Measurements from ENCODE around the gene SLC17A2. TPM values are rescaled to one million over a fixed set of nuclear protein-coding genes. Genes with fewer than 3 reads are reported as not detected.

The SLC17A2 gene
- total and polyA plus RNA-seq, 2 experiments from 2014 or later = not detected

DNA sequence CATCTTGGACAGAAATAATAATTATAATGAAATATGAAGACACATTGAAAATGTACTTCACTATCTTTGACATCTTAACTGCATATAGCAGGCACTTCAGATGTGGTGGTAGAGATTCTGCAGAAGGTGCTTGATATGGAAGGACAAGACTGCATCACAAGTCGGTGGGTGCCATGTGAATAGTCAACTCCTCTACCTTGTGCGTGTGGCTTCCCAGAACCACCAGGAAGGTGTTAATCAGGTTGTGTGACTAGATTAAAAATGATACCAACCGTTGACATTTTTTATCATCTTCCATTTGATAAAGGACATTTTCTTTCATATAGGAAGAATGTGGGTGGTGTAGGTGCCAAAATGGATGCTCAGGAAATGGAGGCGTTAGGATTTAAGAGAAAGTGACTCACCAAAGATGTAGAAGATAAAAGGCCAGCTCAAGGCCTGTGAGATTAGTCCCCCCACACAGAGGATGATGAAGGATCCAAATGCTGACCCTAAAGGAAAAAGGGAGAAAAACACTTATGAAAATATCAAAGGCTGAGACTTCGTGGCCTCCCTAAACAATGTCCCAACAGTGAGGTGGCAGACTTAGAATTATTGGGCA, 12.3 kb downstream of the SLC17A2 start:
- H3K9me2 ChIP-seq (ENCODE audit: insufficient read depth) = 0 out of 2 replicates have a peak, but pooled peaks cover 4% of the 10 kb centered on the region
- no peaks in the 10 kb centered on the region for H3K27me3 ChIP-seq (ENCODE audit: insufficient read depth)
- H3K79me2 ChIP-seq (replicated peaks; ENCODE audit: insufficient read depth) = no peaks in the 10 kb centered on the region
- H3K4me1 Mint-ChIP-seq = no peaks in the 10 kb centered on the region
- H3K4me3 ChIP-seq = no peak overlapping the region
- no peak overlapping the region for H3K27ac Mint-ChIP-seq
- H2AFZ ChIP-seq = no peak overlapping the region
- no peaks in the 10 kb centered on the region for H3K9me3 Mint-ChIP-seq
- ATAC-seq (no peak), DNase-seq (ENCODE audit: low spot score) (no peak)
- H3K27me3 Mint-ChIP-seq (ENCODE audit: insufficient read depth, low read depth, poor library complexity) = no peaks in the 10 kb centered on the region
- no peak overlapping the region for H3K4me2 ChIP-seq
- no peak overlapping the region for H3K4me3 Mint-ChIP-seq
- H3K36me3 ChIP-seq (ENCODE audit: insufficient read depth) = no peaks in the 10 kb centered on the region
- no peaks in the 10 kb centered on the region for H3F3A ChIP-seq (replicated peaks; ENCODE audit: low read depth)
- TF ChIP-seq, protein P1, sequence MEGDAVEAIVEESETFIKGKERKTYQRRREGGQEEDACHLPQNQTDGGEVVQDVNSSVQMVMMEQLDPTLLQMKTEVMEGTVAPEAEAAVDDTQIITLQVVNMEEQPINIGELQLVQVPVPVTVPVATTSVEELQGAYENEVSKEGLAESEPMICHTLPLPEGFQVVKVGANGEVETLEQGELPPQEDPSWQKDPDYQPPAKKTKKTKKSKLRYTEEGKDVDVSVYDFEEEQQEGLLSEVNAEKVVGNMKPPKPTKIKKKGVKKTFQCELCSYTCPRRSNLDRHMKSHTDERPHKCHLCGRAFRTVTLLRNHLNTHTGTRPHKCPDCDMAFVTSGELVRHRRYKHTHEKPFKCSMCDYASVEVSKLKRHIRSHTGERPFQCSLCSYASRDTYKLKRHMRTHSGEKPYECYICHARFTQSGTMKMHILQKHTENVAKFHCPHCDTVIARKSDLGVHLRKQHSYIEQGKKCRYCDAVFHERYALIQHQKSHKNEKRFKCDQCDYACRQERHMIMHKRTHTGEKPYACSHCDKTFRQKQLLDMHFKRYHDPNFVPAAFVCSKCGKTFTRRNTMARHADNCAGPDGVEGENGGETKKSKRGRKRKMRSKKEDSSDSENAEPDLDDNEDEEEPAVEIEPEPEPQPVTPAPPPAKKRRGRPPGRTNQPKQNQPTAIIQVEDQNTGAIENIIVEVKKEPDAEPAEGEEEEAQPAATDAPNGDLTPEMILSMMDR (conservative IDR thresholded peaks at IDR 0.05; ENCODE audit: low read depth in 2 of 2) = no peak
- TF ChIP-seq EZH2 (IDR thresholded peaks at IDR 0.05; ENCODE audit: low read depth, unreplicated experiment) (no peak), EZH2phosphoT487 (IDR thresholded peaks at IDR 0.05; ENCODE audit: unreplicated experiment) (no peak), CREB1 (CRISPR knock-in tag; IDR thresholded peaks at IDR 0.05; ENCODE audit: low read depth) (no peak), ZNF331 (CRISPR knock-in tag; IDR thresholded peaks at IDR 0.05; ENCODE audit: low read depth) (no peak), ZNF114 (CRISPR knock-in tag; IDR thresholded peaks at IDR 0.05) (no peak), NANOG (IDR thresholded peaks at IDR 0.05; ENCODE audit: borderline replicate concordance) (no peak)
- H3K36me3 Mint-ChIP-seq (ENCODE audit: low read depth) = no peaks in the 10 kb centered on the region
- no peaks in the 10 kb centered on the region for H3K4me1 ChIP-seq (ENCODE audit: insufficient read depth)
- H4K20me1 ChIP-seq (replicated peaks; ENCODE audit: insufficient read depth) = no peaks in the 10 kb centered on the region
- no peak overlapping the region for H3K27ac ChIP-seq (ENCODE audit: low read depth)

DNA sequence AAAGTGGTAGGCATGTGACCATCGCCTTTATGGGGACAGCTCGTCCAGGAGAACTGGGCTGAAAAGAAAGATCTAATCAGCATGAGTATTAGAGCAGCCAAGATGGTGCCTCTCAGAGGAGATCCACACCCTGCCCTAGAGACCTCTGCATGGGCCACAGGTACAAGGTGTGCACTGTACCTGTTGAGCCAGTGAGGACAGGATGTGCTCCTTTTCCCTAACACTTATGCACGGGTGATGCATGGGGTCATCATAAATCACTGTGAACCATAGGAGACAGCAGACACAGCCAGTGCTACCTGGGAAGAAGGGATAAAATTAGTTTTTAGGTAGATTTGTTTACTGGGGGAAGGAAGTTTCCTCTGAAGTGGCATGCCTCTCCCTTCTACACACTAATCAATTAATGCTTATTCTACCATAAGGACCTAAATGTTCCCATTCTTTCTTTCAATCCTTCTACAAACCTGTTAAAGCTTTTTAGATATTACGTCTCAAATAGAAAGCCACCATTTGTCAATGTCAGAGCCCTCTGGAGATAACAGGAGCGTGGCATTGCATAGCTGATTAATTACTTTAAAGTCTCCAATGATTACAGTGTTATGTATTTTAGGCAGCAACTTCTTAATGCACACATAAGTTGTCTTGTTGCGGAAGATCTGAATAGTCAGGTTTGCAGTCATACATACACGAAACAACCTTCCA, 13.6 kb downstream of the SLC17A2 start:
- DNase-seq (ENCODE audit: low spot score) = no peak
- H3F3A ChIP-seq (replicated peaks; ENCODE audit: low read depth) = no peaks in the 10 kb centered on the region
- no peak overlapping the region for H3K27ac ChIP-seq (ENCODE audit: low read depth)
- H2AFZ ChIP-seq = no peak overlapping the region
- 0 out of 2 replicates have a peak, but pooled peaks cover 4% of the 10 kb centered on the region for H3K9me2 ChIP-seq (ENCODE audit: insufficient read depth)
- TF ChIP-seq JUNB (IDR thresholded peaks at IDR 0.05; ENCODE audit: unreplicated experiment) = no peak
- no peak for TF ChIP-seq CREB1 (CRISPR knock-in tag; IDR thresholded peaks at IDR 0.05; ENCODE audit: low read depth)
- TF ChIP-seq EZH2phosphoT487 (IDR thresholded peaks at IDR 0.05; ENCODE audit: unreplicated experiment) = no peak
- TF ChIP-seq EZH2 (IDR thresholded peaks at IDR 0.05; ENCODE audit: low read depth, unreplicated experiment) = no peak
- no peak for TF ChIP-seq ZNF331 (CRISPR knock-in tag; IDR thresholded peaks at IDR 0.05; ENCODE audit: low read depth)
- no peak for TF ChIP-seq ZNF114 (CRISPR knock-in tag; IDR thresholded peaks at IDR 0.05)
- H3K79me2 ChIP-seq (replicated peaks; ENCODE audit: insufficient read depth) = no peaks in the 10 kb centered on the region
- H4K20me1 ChIP-seq (replicated peaks; ENCODE audit: insufficient read depth) = no peaks in the 10 kb centered on the region
- H3K27me3 ChIP-seq (ENCODE audit: insufficient read depth) = no peaks in the 10 kb centered on the region
- H3K4me3 Mint-ChIP-seq = no peak overlapping the region
- no peaks in the 10 kb centered on the region for H3K4me1 Mint-ChIP-seq
- H3K9me3 Mint-ChIP-seq = no peaks in the 10 kb centered on the region
- no peak overlapping the region for H3K27ac Mint-ChIP-seq
- H3K27me3 Mint-ChIP-seq (ENCODE audit: insufficient read depth, low read depth, poor library complexity) = no peaks in the 10 kb centered on the region
- H3K36me3 ChIP-seq (ENCODE audit: insufficient read depth) = no peaks in the 10 kb centered on the region
- no peaks in the 10 kb centered on the region for H3K36me3 Mint-ChIP-seq (ENCODE audit: low read depth)
- no peak for ATAC-seq
- no peak overlapping the region for H3K4me2 ChIP-seq
- H3K4me1 ChIP-seq (ENCODE audit: insufficient read depth) = no peaks in the 10 kb centered on the region
- H3K4me3 ChIP-seq = no peak overlapping the region
